SK-N-MC (cell line): ENCODE measurements around the gene RIN3.

ENCODE experiments used
- DNase-seq: peaks from one replicate; pipeline ENCODE4 v3.0.0-alpha.2; 2011; ENCODE audit warnings: low read depth, low spot score
- H3K27ac ChIP-seq: fragments of 200-600 bp; sonication (generic); 2 replicates; pipeline ENCODE4 v1.5.1; 2016; ENCODE audit warnings: mixed run types
- H3K36me3 ChIP-seq: fragments of 200-600 bp; sonication (generic); 2 replicates; pipeline ENCODE4 v1.6.1; 2017; ENCODE audit warnings: antibody characterized with exemption, low read length, mixed read lengths; ENCODE audit not compliant: insufficient read depth
- H3K4me3 ChIP-seq: fragments of 200-600 bp; sonication (generic); 2 replicates; pipeline ENCODE4 v1.5.1; 2016
- H3K9ac ChIP-seq: fragments of 200-600 bp; sonication (generic); 2 replicates; pipeline ENCODE4 v1.8.0; 2017; ENCODE audit warnings: mixed run types, mixed read lengths; ENCODE audit not compliant: insufficient read length
- H3K9me3 ChIP-seq: fragments of 200-600 bp; sonication (generic); 2 replicates; pipeline ENCODE4 v1.6.1; 2017; ENCODE audit warnings: low read depth, mild to moderate bottlenecking, antibody characterized with exemption, low read length, moderate library complexity, mixed read lengths
- EZH2 ChIP-seq: fragments of 200-600 bp; sonication (generic); IDR thresholded peaks from one replicate; pipeline ENCODE4 v1.6.1; 2017; ENCODE audit warnings: antibody characterized with exemption
- FOXP2 ChIP-seq: optimal IDR thresholded peaks from 2 replicates; pipeline ENCODE3; 2011; ENCODE audit warnings: mild to moderate bottlenecking, moderate library complexity; ENCODE audit not compliant: insufficient read depth; ENCODE audit errors: extremely low read length, control extremely low read depth
- POLR2AphosphoS5 ChIP-seq: IDR thresholded peaks from 2 replicates; pipeline ENCODE4 v1.6.1; 2012; ENCODE audit warnings: mild to moderate bottlenecking, low read depth, low read length, borderline replicate concordance

Gene RIN3

GRCh38 chr14:92655419-92656201 is 142.0 kb downstream of the RIN3 start:
- H3K4me3 ChIP-seq: no peak overlapping the region
- DNase-seq: no peak
- no peak for TF ChIP-seq POLR2AphosphoS5
- no peak for TF ChIP-seq FOXP2
- no peak for TF ChIP-seq EZH2
- no peak overlapping the region for H3K9ac ChIP-seq
- H3K9me3 ChIP-seq: no peaks in the 10 kb centered on the region
- no peaks in the 10 kb centered on the region for H3K36me3 ChIP-seq
- H3K27ac ChIP-seq: no peak overlapping the region

- DNase-seq: no peak
- Histone ChIP-seq H3K9ac (no peak overlapping the region), H3K36me3 (no peaks in the 10 kb centered on the region), H3K9me3 (no peaks in the 10 kb centered on the region), H3K27ac (no peak overlapping the region), H3K4me3 (no peak overlapping the region)
- no peak for TF ChIP-seq FOXP2
- TF ChIP-seq POLR2AphosphoS5: no peak
- no peak for TF ChIP-seq EZH2
Measured at GRCh38 chr14:92656306-92657081, 142.9 kb downstream of the RIN3 start.

- TF ChIP-seq POLR2AphosphoS5: no peak
- no peak for TF ChIP-seq FOXP2
- TF ChIP-seq EZH2: no peak
- Histone ChIP-seq H3K4me3 (no peak overlapping the region), H3K36me3 (no peaks in the 10 kb centered on the region), H3K9me3 (no peaks in the 10 kb centered on the region), H3K27ac (no peak overlapping the region), H3K9ac (no peak overlapping the region)
- no peak for DNase-seq
Measured at GRCh38 chr14:92657457-92658142, 144.0 kb downstream of the RIN3 start.

- Histone ChIP-seq H3K9ac (no peak overlapping the region), H3K27ac (no peak overlapping the region), H3K9me3 (no peaks in the 10 kb centered on the region), H3K36me3 (no peaks in the 10 kb centered on the region), H3K4me3 (no peak overlapping the region)
- no peak for TF ChIP-seq POLR2AphosphoS5
- no peak for TF ChIP-seq EZH2
- TF ChIP-seq FOXP2: no peak
- no peak for DNase-seq
Measured at GRCh38 chr14:92658160-92658559, 144.6 kb downstream of the RIN3 start.

DNA sequence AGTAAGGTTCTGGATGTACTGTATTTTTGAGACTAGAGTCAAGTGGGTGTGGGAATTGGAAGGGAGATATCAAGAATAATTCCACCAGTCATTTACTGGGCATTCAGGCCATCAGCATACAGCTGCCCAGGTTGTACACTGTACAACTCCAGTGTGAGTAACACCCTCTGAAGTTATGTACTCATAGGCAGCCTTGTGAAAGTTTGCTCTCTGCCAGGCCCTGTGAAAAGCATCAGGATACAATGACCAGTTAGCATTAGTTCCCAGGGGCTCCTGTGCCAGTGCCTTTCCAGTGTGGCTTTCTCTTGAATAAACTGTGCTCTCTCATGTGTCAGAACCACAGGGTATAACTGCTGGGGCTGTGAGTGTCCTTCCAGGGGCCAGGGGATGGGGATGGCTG is 145.1 kb downstream of the RIN3 start:
- no peak overlapping the region for H3K4me3 ChIP-seq

GRCh38 chr14:92659765-92660561 is 146.4 kb downstream of the RIN3 start:
- Histone ChIP-seq H3K9ac (no peak overlapping the region), H3K4me3 (no peak overlapping the region), H3K27ac (no peak overlapping the region), H3K36me3 (no peaks in the 10 kb centered on the region), H3K9me3 (no peaks in the 10 kb centered on the region)
- no peak for TF ChIP-seq EZH2
- TF ChIP-seq FOXP2: no peak
- TF ChIP-seq POLR2AphosphoS5: no peak
- DNase-seq: no peak

More for the DNA sequence above, 145.1 kb downstream of the RIN3 start:
- Histone ChIP-seq H3K9ac (no peak overlapping the region), H3K9me3 (no peaks in the 10 kb centered on the region), H3K36me3 (no peaks in the 10 kb centered on the region), H3K27ac (no peak overlapping the region)
- TF ChIP-seq POLR2AphosphoS5 (no peak), FOXP2 (no peak), EZH2 (no peak)
- no peak for DNase-seq

DNA sequence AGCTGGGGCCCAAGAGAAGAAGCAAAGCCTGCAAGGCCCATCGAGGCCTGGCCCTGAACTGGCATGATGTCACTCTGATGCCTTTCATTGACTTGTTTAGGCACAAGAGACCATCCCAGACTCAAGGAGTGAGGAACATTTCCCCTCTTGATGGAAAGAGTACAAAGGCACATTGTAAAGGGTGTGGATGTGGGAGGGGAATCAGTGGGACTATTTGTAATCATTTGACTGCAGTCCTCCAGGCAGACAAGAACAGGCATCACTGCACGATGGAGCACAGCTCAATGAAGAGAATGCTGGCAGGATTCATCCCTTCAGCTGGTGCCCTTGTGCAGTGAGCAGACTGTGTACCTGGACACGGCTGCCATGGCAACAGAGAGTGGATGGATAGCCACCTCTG is 147.0 kb downstream of the RIN3 start:
- Histone ChIP-seq H3K4me3 (no peak overlapping the region), H3K9me3 (no peaks in the 10 kb centered on the region), H3K27ac (no peak overlapping the region), H3K36me3 (no peaks in the 10 kb centered on the region), H3K9ac (no peak overlapping the region)
- no peak for DNase-seq
- TF ChIP-seq FOXP2 (no peak), POLR2AphosphoS5 (no peak), EZH2 (no peak)

DNA sequence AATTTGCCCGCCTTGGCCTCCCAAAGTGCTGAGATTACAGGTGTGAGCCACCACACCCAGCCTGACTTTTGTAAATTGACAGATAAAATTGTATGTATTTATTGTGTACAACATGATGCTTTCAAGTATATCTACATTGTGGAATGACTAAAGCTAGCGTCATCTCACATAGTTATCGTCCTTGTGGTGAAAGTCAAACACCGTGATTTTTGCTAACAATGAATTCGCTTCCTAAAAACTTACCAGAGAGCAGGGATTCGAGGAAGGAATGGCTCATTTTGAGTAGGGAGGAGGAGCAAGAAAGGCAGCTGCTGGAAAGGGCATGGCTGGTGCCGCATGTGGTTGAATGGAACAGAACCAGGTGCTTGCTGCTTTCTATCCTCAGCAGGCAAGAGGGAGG is 149.5 kb downstream of the RIN3 start:
- no peak for TF ChIP-seq POLR2AphosphoS5
- no peak for TF ChIP-seq EZH2
- TF ChIP-seq FOXP2: no peak
- no peak for DNase-seq
- H3K9ac ChIP-seq: no peak overlapping the region
- no peak overlapping the region for H3K4me3 ChIP-seq
- H3K9me3 ChIP-seq: no peaks in the 10 kb centered on the region
- no peak overlapping the region for H3K27ac ChIP-seq
- no peaks in the 10 kb centered on the region for H3K36me3 ChIP-seq
